GM10847 (cell line): ENCODE data around the gene OR1K1.

Experiments used
- POLR2A ChIP-seq: IDR thresholded peaks from 2 replicates; pipeline ENCODE4 v1.6.1; 2011; ENCODE audit not compliant: insufficient read length; ENCODE audit errors: extremely low read depth

OR1K1 gene

GRCh38 chr9:122835313-122835731, 35.4 kb downstream of the OR1K1 start:
- TF ChIP-seq POLR2A, result no peak

GRCh38 chr9:122837266-122837850, 37.4 kb downstream of the OR1K1 start:
- TF ChIP-seq POLR2A, result no peak

GRCh38 chr9:122841501-122841900, 41.6 kb downstream of the OR1K1 start:
- TF ChIP-seq POLR2A, result no peak

- TF ChIP-seq POLR2A, result no peak
Observed at GRCh38 chr9:122844137-122844536, 44.2 kb downstream of the OR1K1 start.

- TF ChIP-seq POLR2A, result no peak
Observed at GRCh38 chr9:122845116-122845515, 45.2 kb downstream of the OR1K1 start.

- no peak for TF ChIP-seq POLR2A
Observed at GRCh38 chr9:122846371-122846940, 46.5 kb downstream of the OR1K1 start.

- TF ChIP-seq POLR2A, result no peak
Observed at GRCh38 chr9:122848256-122848943, 48.5 kb downstream of the OR1K1 start.
